K562 (cell line): ENCODE results near the gene SLC29A3. TPM values are rescaled to one million over a fixed set of nuclear protein-coding genes. Genes with fewer than 3 reads are reported as not detected.

ENCODE experiments used
- ATAC-seq: fragments of 200-7000 bp; cut with Tn5 transposase; 3 replicates; pipeline ENCODE4 v1.9.1; 2020; ENCODE audit warnings: moderate library complexity
- BruUV-seq: library from RNA; stranded (reverse); fragments of 400-500 nt; replicated peaks from 2 replicates; lab custom pipeline; 2021; lab: Mats Ljungman, UMichigan
- CTCF ChIA-PET: fragments of 300-600 bp; formaldehyde crosslinking; extraction: SDS; loops from one replicate; lab custom pipeline; 2021; ENCODE audit warnings: low intra/inter-chr PET ratio; lab: Yijun Ruan, JAX
- POLR2A ChIA-PET: fragments of 300-600, 350-650 bp; sonication (Branson Sonifier 250); formaldehyde crosslinking; extraction: SDS; loops from one replicate; lab custom pipeline; 2021; ENCODE audit warnings: antibody characterized with exemption, inconsistent platforms; lab: Yijun Ruan, JAX
- DNase-seq, 4 experiments: peaks; one replicate each; pipeline versions ENCODE4 v3.0.0 to v3.0.0-alpha.2; 2011 to 2018; ENCODE audit warnings: low spot score in 3 of 4, mixed read lengths in 3 of 4; ENCODE audit errors: extremely low read depth in 1 of 4
- FAIRE-seq: peaks from 2 replicates; lab custom pipeline; 2011; peaks lifted over from hg19 to GRCh38; lab: Jason Lieb, UNC
- H2AFZ ChIP-seq: 2 replicates; pipeline ENCODE4 v1.6.0; 2011; ENCODE audit warnings: low read depth, low read length, control low read depth, inconsistent platforms
- H3K27ac ChIP-seq: fragments of 200-600 bp; 3 replicates; pipeline ENCODE4 v1.8.0; 2011; ENCODE audit warnings: low read depth, mild to moderate bottlenecking, control low read depth, inconsistent platforms, low read length, moderate library complexity, mixed read lengths; ENCODE audit errors: extremely low read depth
- H3K27me3 ChIP-seq, 2 experiments: fragments of 300-600 bp in 1 of 2; 2 replicates in 1 of 2; 3 replicates in 1 of 2; pipeline versions ENCODE4 v1.6.0 to v1.8.0; 2011; ENCODE audit warnings: inconsistent platforms in 2 of 2, low read length in 2 of 2, mild to moderate bottlenecking in 1 of 2, mixed read lengths in 1 of 2, moderate library complexity in 1 of 2; ENCODE audit not compliant: control insufficient read depth in 2 of 2, insufficient read depth in 2 of 2
- H3K36me3 ChIP-seq: fragments of 300-600 bp; 3 replicates; pipeline ENCODE4 v1.8.0; 2011; ENCODE audit warnings: mild to moderate bottlenecking, low read length, inconsistent platforms; ENCODE audit not compliant: control insufficient read depth, insufficient read depth
- H3K4me1 ChIP-seq, 2 experiments: fragments of 200-600 bp in 1 of 2; replicated peaks in 1 of 2; 2 replicates in 1 of 2; 3 replicates in 1 of 2; pipeline versions ENCODE4 v1.5.1 to v1.8.0; 2011; ENCODE audit warnings: inconsistent platforms in 2 of 2, low read length in 2 of 2, mild to moderate bottlenecking in 1 of 2, mixed read lengths in 1 of 2, moderate library complexity in 1 of 2; ENCODE audit not compliant: control insufficient read depth in 2 of 2, insufficient read depth in 2 of 2
- H3K4me2 ChIP-seq: 2 replicates; pipeline ENCODE4 v1.6.1; 2011; ENCODE audit warnings: low read length, control low read depth, inconsistent platforms, mixed read lengths; ENCODE audit not compliant: insufficient read depth
- H3K4me3 ChIP-seq: fragments of 200-600 bp; sonication (generic), shearing (Covaris generic); 2 replicates; pipeline ENCODE4 v1.5.1; 2016; ENCODE audit warnings: control low read depth, inconsistent platforms
- H3K79me2 ChIP-seq: fragments of 200-600 bp; 3 replicates; pipeline ENCODE4 v1.8.0; 2011; ENCODE audit warnings: low read length, inconsistent platforms; ENCODE audit not compliant: control insufficient read depth, insufficient read depth
- H3K9ac ChIP-seq, 2 experiments: 2 replicates each; pipeline versions ENCODE4 v1.6.0 to v1.6.1; 2011; ENCODE audit warnings: low read depth in 2 of 2, low read length in 2 of 2, control low read depth in 1 of 2, inconsistent platforms in 1 of 2, mild to moderate bottlenecking in 1 of 2, mixed read lengths in 1 of 2; ENCODE audit not compliant: insufficient read depth in 1 of 2
- H3K9me1 ChIP-seq: one replicate; pipeline ENCODE4 v1.6.0; 2011; ENCODE audit warnings: inconsistent platforms, mild to moderate bottlenecking, low read length, moderate library complexity; ENCODE audit not compliant: control insufficient read depth, insufficient read depth
- H3K9me3 ChIP-seq: replicated peaks from 2 replicates; pipeline ENCODE4 v1.5.1; 2011; ENCODE audit warnings: low read depth, low read length, inconsistent platforms; ENCODE audit not compliant: control insufficient read depth, insufficient read depth
- H4K20me1 ChIP-seq: replicated peaks from 2 replicates; pipeline ENCODE4 v1.6.1; 2011; ENCODE audit warnings: low read length, inconsistent platforms, mixed read lengths; ENCODE audit not compliant: control insufficient read depth, insufficient read depth
- ZFP36 ChIP-seq: fragments of 150-350 bp; IDR thresholded peaks from 2 replicates; pipeline ENCODE4 v1.6.1; 2018; ENCODE audit warnings: low read length, low read depth; ENCODE audit not compliant: partially characterized antibody
- ZNF717 ChIP-seq: fragments of 250-450 bp; sonication (Bioruptor Pico); IDR thresholded peaks from 2 replicates; pipeline ENCODE4 v1.5.0; 2021
- ZNF77 ChIP-seq: fragments of 250-450 bp; sonication (Bioruptor Pico); IDR thresholded peaks from 2 replicates; pipeline ENCODE4 v1.5.0; 2020
- WGBS: fragments of 100-300 bp; shearing (Covaris generic); methylation state at CpG from one replicate; pipeline ENCODE4 v1.1.6; 2016; ENCODE audit warnings: low coverage, mixed read lengths; ENCODE audit not compliant: insufficient coverage; ENCODE audit errors: missing lambda C conversion rate; 5-methylcytosine and 5-hydroxymethylcytosine counted together
- in situ Hi-C: fragments of 300-500 bp; cut with MboI; formaldehyde crosslinking; loops from 4 replicates; pipeline ENCODE4 v1.15.0; 2018; ENCODE audit warnings: inconsistent platforms, mixed read lengths
- intact Hi-C: fragments of 100-400 bp; cut with micrococcal nuclease; formaldehyde crosslinking; loops from 2 replicates; pipeline ENCODE4 v1.14.2; 2022
- polyA plus RNA-seq, 8 experiments: library from polyadenylated mRNA; depleted of rRNA in 4 of 8; stranded (reverse) in 5 of 8; unstranded in 3 of 8; fragments of >200 nt; fragmentation: Nextera tagmentation in 2 of 8; fragmentation: Illumina TruSeq in 1 of 8; extraction: Ambion mirVana in 2 of 8; extraction: Trizol in 1 of 8; gene quantifications; 2 replicates each; pipeline versions ENCODE4 v1.2.1 to v1.2.3, GENCODE V29; 2011 to 2014; ENCODE audit warnings: inconsistent platforms in 1 of 8, missing spikeins in 1 of 8
- total RNA-seq, 7 experiments: library from RNA; depleted of rRNA in 6 of 7; stranded (reverse); fragments of >200 nt in 6 of 7; fragmentation: Illumina TruSeq in 2 of 7; extraction: Trizol in 2 of 7; gene quantifications; 2 replicates each; pipeline versions ENCODE4 v1.2.1 to v1.2.3, GENCODE V29; 2011 to 2021; ENCODE audit warnings: low replicate concordance in 1 of 7

Gene SLC29A3
- total and polyA plus RNA-seq, 9 of the 15 experiments (the other 6 are each of a cell fraction or from before 2014, with no cell fraction given): 2.1 to 10.7 (median 4.6) TPM

GRCh38 chr10:71281646-71282322 is 37.3 kb upstream of the SLC29A3 start:
- Histone ChIP-seq H3K9me3 (no peaks in the 10 kb centered on the region), H4K20me1 (peaks cover 11% of the 10 kb centered on the region), H2AFZ (no peak overlapping the region), H3K79me2 (no peaks in the 10 kb centered on the region), H3K36me3 (no peaks in the 10 kb centered on the region), H3K9me1 (no peaks in the 10 kb centered on the region), H3K27ac (no peak overlapping the region), H3K4me3 (no peak overlapping the region), H3K27me3 (peaks cover 0 to 25% of the 10 kb centered on the region in 2 experiments; a peak in 2 of 5 replicates), H3K9ac (no peak overlapping the region), H3K4me1 (peaks cover 0 to 16% of the 10 kb centered on the region in 2 experiments; a peak in 2 of 5 replicates), H3K4me2 (no peak overlapping the region)
- FAIRE-seq (no peak), DNase-seq (no peak), ATAC-seq (no peak)
- peak; percentile 35 for TF ChIP-seq ZFP36
- no peak for TF ChIP-seq ZNF717 (CRISPR knock-in tag)
- WGBS: 52% methylated on average over 8 of the region's 8 CpGs
- POLR2A ChIA-PET: interaction anchor here (0.6 kb wide), 1 partner anchor 109 kb away, joined by 4 read pairs; no protein-coding TSS in a partner anchor
- intact Hi-C loops: loop anchor here (5.0 kb wide), 1 partner anchor 354 kb away; no protein-coding TSS in a partner anchor
- in situ Hi-C loops: no loop called here
- no TSS peak for BruUV-seq
- CTCF ChIA-PET: no interaction called here

GRCh38 chr10:71282323-71282680 is 36.8 kb upstream of the SLC29A3 start:
- BruUV-seq: no TSS peak
- intact Hi-C loops (loop anchor here (5.0 kb wide), 1 partner anchor 355 kb away; no protein-coding TSS in a partner anchor), in situ Hi-C loops (no loop called here)
- 52% methylated on average over 2 of the region's 2 CpGs for WGBS
- FAIRE-seq (no peak), DNase-seq (no peak), ATAC-seq (no peak)
- peaks cover 0 to 20% of the 10 kb centered on the region in 2 experiments; a peak in 2 of 5 replicates for H3K27me3 ChIP-seq
- no peaks in the 10 kb centered on the region for H3K36me3 ChIP-seq
- H3K79me2 ChIP-seq: no peaks in the 10 kb centered on the region
- no peak overlapping the region for H3K4me2 ChIP-seq
- H4K20me1 ChIP-seq: peaks cover 11% of the 10 kb centered on the region
- CTCF ChIA-PET: no interaction called here
- no peak overlapping the region for H2AFZ ChIP-seq
- no peak overlapping the region for H3K9ac ChIP-seq
- no peak overlapping the region for H3K4me3 ChIP-seq
- no peaks in the 10 kb centered on the region for H3K9me1 ChIP-seq
- POLR2A ChIA-PET: no interaction called here
- no peaks in the 10 kb centered on the region for H3K9me3 ChIP-seq
- TF ChIP-seq ZNF77: no peak
- H3K4me1 ChIP-seq: peaks cover 0 to 16% of the 10 kb centered on the region in 2 experiments; a peak in 2 of 5 replicates
- no peak overlapping the region for H3K27ac ChIP-seq
